PC-9 (cell line): ENCODE data around the gene RXFP3.

ENCODE experiments used
- CTCF ChIP-seq: fragments of 200-600 bp; sonication (generic); conservative IDR thresholded peaks from 2 replicates; pipeline ENCODE4 v1.6.1; 2017; ENCODE audit warnings: mixed run types, antibody characterized with exemption, mild to moderate bottlenecking, moderate library complexity
- EZH2 ChIP-seq: fragments of 200-600 bp; sonication (generic); IDR thresholded peaks from 2 replicates; pipeline ENCODE4 v1.8.0; 2017; ENCODE audit warnings: antibody characterized with exemption, low read depth

GRCh38 chr5:33931136-33931535 lies 5.0 kb upstream of the RXFP3 start:
- TF ChIP-seq CTCF (no peak), EZH2 (no peak)
